Measurements from ENCODE around the gene AHCTF1. TPM values are rescaled to one million over a fixed set of nuclear protein-coding genes. Genes with fewer than 3 reads are reported as not detected.

Gene AHCTF1
- total and polyA plus RNA-seq, 8 donors: 5.9 to 49.0 (median 24.5) TPM

DNA sequence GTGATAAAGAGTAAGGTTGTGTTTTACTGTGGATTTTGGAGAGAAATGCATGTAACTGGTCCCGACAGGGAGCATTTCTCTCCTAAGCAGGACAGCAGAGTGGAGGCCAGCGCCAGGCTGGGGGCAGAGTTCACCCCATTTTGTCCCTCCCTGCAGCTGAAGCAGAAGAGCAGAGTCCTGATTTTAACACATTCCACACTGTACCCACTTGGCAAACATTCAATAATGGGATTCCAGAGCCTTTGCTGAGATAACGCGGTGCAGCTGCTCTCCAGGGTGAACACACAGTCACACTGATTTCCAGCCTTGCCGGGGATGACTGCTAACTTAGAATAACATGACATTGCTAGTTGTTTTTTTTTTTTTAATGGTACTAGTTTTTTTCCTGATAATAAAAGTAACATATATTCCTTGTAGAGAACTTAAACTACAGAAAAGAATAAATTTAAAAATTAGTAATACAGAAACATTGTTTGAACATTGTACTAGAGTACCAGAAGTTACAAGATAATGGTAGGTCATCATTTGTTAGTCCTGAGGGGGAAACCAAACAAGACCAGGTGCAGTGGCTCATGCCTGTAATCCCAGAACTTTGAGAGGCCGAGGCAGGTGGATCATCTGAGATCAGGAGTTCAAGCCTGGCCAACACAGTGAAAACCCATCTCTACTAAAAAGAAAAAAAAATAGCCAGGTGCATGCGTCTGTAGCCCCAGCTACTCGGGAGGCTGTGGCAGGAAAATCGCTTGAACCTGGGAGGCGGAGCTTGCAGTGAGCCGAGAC, 130.3 kb downstream of the AHCTF1 start:
- 45 to 76% (median 52%) methylated on average over 11 of the region's 11 CpGs for WGBS, 5 donors
- intact Hi-C loops (cut with DNase I; ENCODE audit: low total_unique reads): no loop called here
- Histone ChIP-seq H3K9me3 (peaks cover 0 to 5% (median 0%) of the 10 kb centered on the region in 4 donors), H3K4me1 (no peaks in the 10 kb centered on the region), H3K36me3 (no peaks in the 10 kb centered on the region), H3K27ac (no peak overlapping the region), H3K27me3 (peaks cover 0 to 15% (median 0%) of the 10 kb centered on the region in 3 donors), H3K4me3 (no peak overlapping the region)
- TF ChIP-seq POLR2AphosphoS5 (IDR thresholded peaks at IDR 0.05): no peak
- no peak for TF ChIP-seq POLR2A (IDR thresholded peaks at IDR 0.05)
- TF ChIP-seq EP300 (IDR thresholded peaks at IDR 0.05): no peak
- no peak for TF ChIP-seq CTCF (IDR thresholded peaks at IDR 0.05)
- DNase-seq: no peak

DNA sequence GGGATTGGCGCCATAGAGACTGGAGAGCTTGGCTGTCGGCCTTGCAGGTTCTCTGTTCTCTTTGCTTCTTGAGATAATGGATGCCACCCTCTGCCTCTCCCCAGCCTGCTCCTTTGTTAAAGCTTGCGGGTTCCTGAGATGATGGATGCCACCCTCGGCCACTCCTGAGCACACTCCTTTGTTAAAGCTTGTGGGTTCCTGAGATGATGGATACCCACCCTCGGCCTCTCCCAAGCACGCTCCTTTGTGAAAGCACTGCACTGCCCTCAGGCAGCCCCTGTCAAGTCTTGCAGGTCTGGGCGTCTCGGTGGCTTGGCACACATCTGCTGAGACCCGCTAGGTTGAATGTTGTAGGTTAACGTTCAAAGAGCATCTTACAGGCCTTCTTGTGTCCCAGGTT, 131.0 kb downstream of the AHCTF1 start:
- no peak for TF ChIP-seq POLR2A (IDR thresholded peaks at IDR 0.05)
- no peak for TF ChIP-seq EP300 (IDR thresholded peaks at IDR 0.05)
- no peak for TF ChIP-seq CTCF (IDR thresholded peaks at IDR 0.05)
- no peak for TF ChIP-seq POLR2AphosphoS5 (IDR thresholded peaks at IDR 0.05)
- intact Hi-C loops (cut with DNase I; ENCODE audit: low total_unique reads): no loop called here

DNA sequence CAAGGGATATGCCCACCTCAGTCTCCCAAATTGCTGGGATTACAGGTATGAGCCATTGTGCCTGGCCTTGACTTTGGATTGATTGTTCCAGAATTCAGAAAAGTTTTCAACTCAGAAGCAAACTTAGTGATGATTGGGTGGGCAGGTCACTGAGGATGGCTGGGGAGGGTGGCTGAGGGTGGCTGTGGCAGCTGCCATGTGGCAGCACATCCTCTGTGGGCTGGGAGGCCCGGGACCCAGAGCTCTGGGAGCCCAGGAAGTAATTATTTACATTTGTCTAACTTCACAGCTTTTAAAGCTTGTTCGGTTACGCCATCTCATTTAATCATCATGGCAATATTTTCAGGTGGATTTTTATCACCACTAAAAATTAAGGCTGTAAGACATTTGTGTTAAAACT, 131.4 kb downstream of the AHCTF1 start:
- Histone ChIP-seq H3K4me1 (no peaks in the 10 kb centered on the region), H3K4me3 (no peak overlapping the region), H3K27me3 (peaks cover 0 to 15% (median 0%) of the 10 kb centered on the region in 3 donors), H3K9me3 (peaks cover 0 to 5% (median 0%) of the 10 kb centered on the region in 4 donors), H3K36me3 (no peaks in the 10 kb centered on the region), H3K27ac (no peak overlapping the region)
- DNase-seq: no peak
- 49 to 60% (median 56%) methylated on average over 3 of the region's 3 CpGs for WGBS, 5 donors
- intact Hi-C loops (cut with DNase I; ENCODE audit: low total_unique reads): no loop called here
- TF ChIP-seq CTCF (IDR thresholded peaks at IDR 0.05) (no peak), POLR2A (IDR thresholded peaks at IDR 0.05) (no peak), EP300 (IDR thresholded peaks at IDR 0.05) (no peak), POLR2AphosphoS5 (IDR thresholded peaks at IDR 0.05) (no peak)

More for the DNA sequence above, 131.0 kb downstream of the AHCTF1 start:
- Histone ChIP-seq H3K9me3 (peaks cover 0 to 5% (median 0%) of the 10 kb centered on the region in 4 donors), H3K4me1 (no peaks in the 10 kb centered on the region), H3K27me3 (peaks cover 0 to 15% (median 0%) of the 10 kb centered on the region in 3 donors), H3K4me3 (no peak overlapping the region), H3K27ac (no peak overlapping the region), H3K36me3 (no peaks in the 10 kb centered on the region)
- DNase-seq: no peak
- WGBS, 5 donors: 47 to 62% (median 61%) methylated on average over 10 of the region's 10 CpGs

DNA sequence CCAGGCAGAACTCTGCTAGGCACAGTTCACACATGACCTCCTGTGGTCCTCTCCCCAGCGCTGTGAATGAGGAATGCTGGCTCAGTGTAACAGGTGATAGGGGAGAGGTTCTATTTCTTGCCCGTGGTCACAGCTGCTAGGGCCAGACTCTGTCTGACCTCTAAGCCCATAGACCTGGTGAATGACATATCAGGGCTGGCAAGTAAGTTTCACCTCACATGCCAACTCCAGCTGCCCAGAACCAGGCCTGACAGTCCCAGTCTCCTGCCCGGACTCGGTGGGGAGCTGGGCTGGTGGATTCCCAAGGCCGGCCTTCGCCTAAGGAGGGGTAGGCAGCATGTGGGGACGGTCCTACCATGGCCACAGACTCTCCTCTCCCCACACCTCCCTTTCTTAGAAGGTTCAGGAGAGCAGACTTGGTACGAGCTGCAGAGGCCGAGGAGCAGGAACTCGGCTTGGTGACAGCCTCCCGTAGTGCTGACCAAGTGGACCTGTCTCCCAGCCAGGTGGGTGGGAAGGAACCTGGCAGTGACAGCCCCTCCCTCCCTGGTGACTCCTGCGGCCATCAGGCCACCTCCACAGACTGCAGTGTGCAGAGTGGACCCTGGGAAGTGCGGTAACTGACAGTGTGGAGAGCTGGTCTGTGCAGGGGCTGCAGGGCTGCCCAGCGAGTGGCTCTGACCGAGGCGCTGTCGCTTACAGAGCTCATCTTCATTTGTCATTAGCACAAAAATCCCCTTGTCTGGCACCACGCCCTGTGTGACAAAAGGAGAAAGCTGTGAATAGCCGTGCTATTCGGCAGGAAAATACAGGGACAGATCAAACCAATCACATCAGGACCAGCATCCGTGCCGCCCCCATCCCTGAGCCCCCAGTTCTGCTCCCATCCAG, 132.9 kb downstream of the AHCTF1 start:
- 60 to 77% (median 73%) methylated on average over 15 to 22 of the region's 22 CpGs for WGBS, 5 donors
- TF ChIP-seq POLR2AphosphoS5 (IDR thresholded peaks at IDR 0.05) (no peak), CTCF (IDR thresholded peaks at IDR 0.05) (no peak), EP300 (IDR thresholded peaks at IDR 0.05) (no peak), POLR2A (IDR thresholded peaks at IDR 0.05) (no peak)

More for the DNA sequence above, 132.9 kb downstream of the AHCTF1 start:
- Histone ChIP-seq H3K9me3 (peaks cover 0 to 5% (median 0%) of the 10 kb centered on the region in 4 donors), H3K36me3 (no peaks in the 10 kb centered on the region), H3K27ac (no peak overlapping the region), H3K4me3 (no peak overlapping the region), H3K27me3 (peaks cover 0 to 26% (median 0%) of the 10 kb centered on the region in 3 donors), H3K4me1 (peaks cover 6 to 9% (median 8%) of the 10 kb centered on the region in 4 donors)
- DNase-seq: no peak
- intact Hi-C loops (cut with DNase I; ENCODE audit: low total_unique reads): no loop called here
